PC-3 (cell line): Measurements from ENCODE around the gene ONECUT2. TPM values are rescaled to one million over a fixed set of nuclear protein-coding genes. Genes with fewer than 3 reads are reported as not detected.
"Not testable (repeated sequence)": the region's sequence is repeated elsewhere in the genome, so short reads cannot be mapped to it uniquely, and the experiment has no call there.

Source experiments
- ATAC-seq: fragments of 200-7000 bp; cut with Tn5 transposase; 2 replicates; pipeline ENCODE4 v1.9.1; 2020; ENCODE audit warnings: mild to moderate bottlenecking, moderate library complexity
- BruUV-seq: library from RNA; stranded (reverse); fragments of 400-500 nt; replicated peaks from 2 replicates; lab custom pipeline; 2021; lab: Mats Ljungman, UMichigan
- CTCF ChIA-PET: fragments of 300-600 bp; sonication (Branson Sonifier 250); formaldehyde crosslinking; loops from one replicate; lab custom pipeline; 2022; ENCODE audit warnings: antibody characterized with exemption; lab: Charles Lee
- POLR2A ChIA-PET: fragments of 300-600 bp; sonication (Branson Sonifier 250); formaldehyde crosslinking; loops from one replicate; lab custom pipeline; 2022; ENCODE audit warnings: antibody characterized with exemption; ENCODE audit not compliant: unreplicated experiment; lab: Charles Lee
- DNase-seq: peaks from one replicate; pipeline ENCODE4 v3.0.0-alpha.2; 2015
- H2AFZ ChIP-seq: fragments of 300-600 bp; sonication (generic); 2 replicates; pipeline ENCODE4 v1.6.0; 2016; ENCODE audit warnings: antibody characterized with exemption, low read length
- H3F3A ChIP-seq: fragments of 300-600 bp; sonication (generic); one replicate; pipeline ENCODE4 v1.6.0; 2017; ENCODE audit warnings: antibody characterized with exemption, low read length, control low read depth, mild to moderate bottlenecking; ENCODE audit not compliant: unreplicated experiment
- H3K27ac ChIP-seq: fragments of 300-600 bp; sonication (generic); 2 replicates; pipeline ENCODE4 v1.5.1; 2016; ENCODE audit warnings: mild to moderate bottlenecking, low read length
- H3K27me3 ChIP-seq: fragments of 300-600 bp; sonication (generic); 2 replicates; pipeline ENCODE4 v1.6.1; 2016; ENCODE audit warnings: low read length, mixed read lengths
- H3K36me3 ChIP-seq: fragments of 300-600 bp; sonication (generic); 2 replicates; pipeline ENCODE4 v1.6.1; 2016; ENCODE audit warnings: low read depth, mixed run types, low read length, mixed read lengths
- H3K4me1 ChIP-seq: fragments of 300-600 bp; sonication (generic); 2 replicates; pipeline ENCODE4 v1.5.1; 2016; ENCODE audit warnings: low read length; ENCODE audit not compliant: insufficient read depth
- H3K4me2 ChIP-seq: fragments of 300-600 bp; sonication (generic); 2 replicates; pipeline ENCODE4 v1.6.0; 2016; ENCODE audit warnings: low read length
- H3K4me3 ChIP-seq: fragments of 300-600 bp; sonication (generic); 2 replicates; pipeline ENCODE4 v1.5.1; 2016; ENCODE audit warnings: mild to moderate bottlenecking, low read length, mixed read lengths
- H3K79me2 ChIP-seq: fragments of 300-600 bp; sonication (generic); 2 replicates; pipeline ENCODE4 v1.6.1; 2017; ENCODE audit warnings: low read length, mixed read lengths
- H3K9ac ChIP-seq: fragments of 300-600 bp; sonication (generic); 2 replicates; pipeline ENCODE4 v1.6.0; 2016; ENCODE audit warnings: mild to moderate bottlenecking, low read length
- H3K9me2 ChIP-seq: fragments of 300-600 bp; sonication (generic); replicated peaks from 2 replicates; pipeline ENCODE4 v1.6.1; 2016; ENCODE audit warnings: mixed run types, low read length, mixed read lengths
- H3K9me3 ChIP-seq: fragments of 300-600 bp; sonication (generic); 2 replicates; pipeline ENCODE4 v1.6.1; 2016; ENCODE audit warnings: low read length, mixed read lengths
- H4K20me1 ChIP-seq: fragments of 300-600 bp; sonication (generic); 2 replicates; pipeline ENCODE4 v1.6.1; 2016; ENCODE audit warnings: low read length, mixed read lengths
- CTCF ChIP-seq: fragments of 300-600 bp; sonication (generic); conservative IDR thresholded peaks from 2 replicates; pipeline ENCODE4 v1.5.1; 2017; ENCODE audit warnings: antibody characterized with exemption, low read depth, mild to moderate bottlenecking, low read length
- EZH2 ChIP-seq: fragments of 300-600 bp; sonication (generic); IDR thresholded peaks from one replicate; pipeline ENCODE4 v1.6.1; 2017; ENCODE audit warnings: antibody characterized with exemption, mild to moderate bottlenecking, low read length; ENCODE audit not compliant: unreplicated experiment
- EZH2phosphoT487 ChIP-seq: fragments of 300-600 bp; sonication (generic); IDR thresholded peaks from 2 replicates; pipeline ENCODE4 v1.6.1; 2018; ENCODE audit warnings: mild to moderate bottlenecking, antibody characterized with exemption, low read length, borderline replicate concordance
- intact Hi-C: fragments of 100-400 bp; cut with micrococcal nuclease; formaldehyde crosslinking; loops from 2 replicates; pipeline ENCODE4 v1.9.0; 2023
- total RNA-seq: library from RNA; depleted of rRNA; stranded (reverse); fragments of >200 nt; gene quantifications from 2 replicates; pipeline ENCODE4 v1.2.3, GENCODE V29; 2014

The ONECUT2 gene
- total RNA-seq, 1 experiment from 2014 or later, result 1.0 TPM

- Histone ChIP-seq H3K36me3 (no peaks in the 10 kb centered on the region), H3K4me2 (no peak overlapping the region), H3F3A (no peaks in the 10 kb centered on the region), H3K9me2 (no peaks in the 10 kb centered on the region), H3K27ac (no peak overlapping the region), H3K9ac (no peak overlapping the region), H3K4me3 (no peak overlapping the region), H3K9me3 (no peaks in the 10 kb centered on the region), H4K20me1 (no peaks in the 10 kb centered on the region), H2AFZ (no peak overlapping the region), H3K27me3 (peaks cover 52% of the 10 kb centered on the region), H3K79me2 (no peaks in the 10 kb centered on the region), H3K4me1 (no peaks in the 10 kb centered on the region)
- no peak for DNase-seq
- ChIA-PET CTCF (no interaction called here), POLR2A (no interaction called here)
- intact Hi-C loops, result no loop called here
- ATAC-seq, result no peak
- TF ChIP-seq EZH2 (no peak), CTCF (no peak), EZH2phosphoT487 (no peak)
- BruUV-seq, result no TSS peak
Observed at GRCh38 chr18:57390044-57390443, 45.1 kb upstream of the ONECUT2 start.

GRCh38 chr18:57394749-57395148 lies 40.4 kb upstream of the ONECUT2 start:
- CTCF ChIA-PET, BruUV-seq: not testable (repeated sequence)

GRCh38 chr18:57396831-57397230 lies 38.3 kb upstream of the ONECUT2 start:
- CTCF ChIA-PET, H3K4me3 ChIP-seq, H3K9me3 ChIP-seq, H3K79me2 ChIP-seq, POLR2A ChIA-PET, H3F3A ChIP-seq, ATAC-seq, intact Hi-C loops, DNase-seq, H2AFZ ChIP-seq, H3K27ac ChIP-seq, H3K36me3 ChIP-seq, H3K9ac ChIP-seq, BruUV-seq, H3K9me2 ChIP-seq, H3K4me1 ChIP-seq, H4K20me1 ChIP-seq, H3K4me2 ChIP-seq: not testable (repeated sequence)
- H3K27me3 ChIP-seq, result peaks cover 19% of the 10 kb centered on the region

More at GRCh38 chr18:57394749-57395148, 40.4 kb upstream of the ONECUT2 start:
- H2AFZ ChIP-seq, H3K4me2 ChIP-seq, H3K79me2 ChIP-seq, H3K4me3 ChIP-seq, intact Hi-C loops, DNase-seq, ATAC-seq, H3K9me2 ChIP-seq, H3K4me1 ChIP-seq, H3K9me3 ChIP-seq, H4K20me1 ChIP-seq, POLR2A ChIA-PET, H3K36me3 ChIP-seq, H3K9ac ChIP-seq, H3F3A ChIP-seq, H3K27ac ChIP-seq: not testable (repeated sequence)
- H3K27me3 ChIP-seq, result peaks cover 21% of the 10 kb centered on the region

GRCh38 chr18:57397440-57398132 lies 37.6 kb upstream of the ONECUT2 start:
- H3K9me3 ChIP-seq, result no peaks in the 10 kb centered on the region
- ATAC-seq (peak; percentile 54), DNase-seq (peak; percentile 53)
- H3K4me1 ChIP-seq, result no peaks in the 10 kb centered on the region
- H3K9me2 ChIP-seq, result no peaks in the 10 kb centered on the region
- ChIA-PET POLR2A (no interaction called here), CTCF (no interaction called here)
- H2AFZ ChIP-seq, result no peak overlapping the region
- intact Hi-C loops, result no loop called here
- no peak overlapping the region for H3K9ac ChIP-seq
- H3K4me2 ChIP-seq, result no peak overlapping the region
- no peaks in the 10 kb centered on the region for H3K36me3 ChIP-seq
- no peak overlapping the region for H3K27ac ChIP-seq
- H4K20me1 ChIP-seq, result no peaks in the 10 kb centered on the region
- H3K79me2 ChIP-seq, result no peaks in the 10 kb centered on the region
- TF ChIP-seq CTCF (no peak), EZH2phosphoT487 (no peak), EZH2 (no peak)
- peaks cover 17% of the 10 kb centered on the region for H3K27me3 ChIP-seq
- no peak overlapping the region for H3K4me3 ChIP-seq
- no peaks in the 10 kb centered on the region for H3F3A ChIP-seq
- no TSS peak for BruUV-seq
